ENCODE data around the gene MAST4. TPM values are rescaled to one million over a fixed set of nuclear protein-coding genes. Genes with fewer than 3 reads are reported as not detected.
A peak's percentile ranks its signal among the peaks of the same experiment; 100 is the strongest.

MAST4 gene
- total RNA-seq, 4 donors from 2014 or later = 16.2 to 32.8 (median 25.0) TPM

DNA sequence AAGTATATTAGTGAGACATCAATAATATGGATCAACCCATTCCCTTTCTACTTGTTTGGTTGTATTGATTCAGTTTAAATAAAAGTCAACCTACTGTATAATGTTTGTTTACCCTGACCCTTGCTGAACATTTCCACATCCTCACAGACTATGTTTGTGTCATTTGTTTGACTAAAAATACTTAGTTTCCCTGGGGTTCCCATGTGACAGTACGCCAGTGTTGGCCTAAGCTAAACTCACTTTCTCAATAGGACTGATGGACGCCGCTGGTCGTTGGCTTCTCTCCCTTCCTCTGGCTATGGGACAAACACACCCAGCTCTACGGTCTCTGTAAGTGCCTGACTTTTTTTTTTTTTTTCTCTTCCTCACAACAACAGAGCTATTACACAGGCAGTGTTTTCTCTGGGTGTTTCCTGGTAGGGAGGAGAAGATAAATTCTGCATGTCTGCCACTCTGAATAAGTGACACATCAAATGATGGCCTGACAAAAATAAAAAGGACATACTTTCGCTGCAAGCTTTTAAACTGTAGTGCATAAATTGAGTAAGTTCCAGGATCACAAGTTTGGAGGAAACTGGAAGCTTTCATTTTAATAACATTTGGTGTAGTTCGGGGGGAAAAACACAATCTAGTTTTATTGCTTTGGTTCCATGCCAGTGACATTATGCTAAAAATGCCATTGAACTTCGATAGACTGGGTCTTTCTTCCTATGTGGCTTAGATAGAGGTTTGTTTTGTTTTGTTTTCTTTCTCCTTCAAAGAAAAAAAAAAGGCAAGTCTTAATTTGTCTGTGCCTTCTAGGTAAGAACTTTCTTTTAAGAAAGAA lies 499.4 kb downstream of the MAST4 start:
- TF ChIP-seq CTCF (IDR thresholded peaks at IDR 0.05) (no peak), POLR2A (IDR thresholded peaks at IDR 0.05) (no peak), POLR2AphosphoS5 (IDR thresholded peaks at IDR 0.05) (peak; percentile 17), EP300 (IDR thresholded peaks at IDR 0.05) (no peak)
- Histone ChIP-seq H3K27ac (peak overlapping the region; percentile 58 to 78 (median 65)), H3K4me3 (peak overlapping the region in 1 of 2 donors; percentile 22), H3K36me3 (peaks cover 0 to 7% of the 10 kb centered on the region in 2 donors), H3K27me3 (no peaks in the 10 kb centered on the region), H3K9me3 (no peaks in the 10 kb centered on the region), H3K4me1 (peaks cover 15 to 59% (median 16%) of the 10 kb centered on the region in 3 donors)
- ATAC-seq = peak; percentile 96
- WGBS, 2 donors (ENCODE audit: low coverage in 1 of 2) = 22 to 34% methylated on average over 6 to 8 of the region's 8 CpGs

DNA sequence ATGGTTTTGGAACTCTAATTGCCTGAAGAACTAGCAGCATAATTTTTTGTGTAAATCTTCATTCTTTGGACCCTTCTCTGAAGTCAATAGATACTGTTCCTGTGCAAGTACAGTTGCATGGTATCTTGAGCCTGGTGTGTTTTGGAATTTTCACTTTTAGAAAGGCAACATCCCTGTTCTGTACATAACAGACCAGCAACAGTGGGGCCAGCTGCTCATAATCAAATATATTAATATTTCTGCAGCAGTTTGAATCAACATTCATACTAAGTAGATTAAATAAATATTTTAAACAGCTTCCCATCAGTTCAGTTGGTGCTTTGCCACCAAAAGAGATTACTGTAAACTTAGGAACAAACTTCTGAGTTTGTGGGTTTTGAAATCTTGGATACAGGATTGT lies 502.5 kb downstream of the MAST4 start:
- H3K27ac ChIP-seq = no peak overlapping the region
- H3K4me1 ChIP-seq = peaks cover 6 to 34% (median 15%) of the 10 kb centered on the region in 3 donors
- ATAC-seq = no peak
- TF ChIP-seq EP300 (IDR thresholded peaks at IDR 0.05) = no peak
- TF ChIP-seq CTCF (IDR thresholded peaks at IDR 0.05) = no peak
- TF ChIP-seq POLR2A (IDR thresholded peaks at IDR 0.05) = no peak
- no peak for TF ChIP-seq POLR2AphosphoS5 (IDR thresholded peaks at IDR 0.05)
- peaks cover 0 to 31% of the 10 kb centered on the region in 2 donors for H3K36me3 ChIP-seq
- H3K9me3 ChIP-seq = no peaks in the 10 kb centered on the region
- no peaks in the 10 kb centered on the region for H3K27me3 ChIP-seq
- H3K4me3 ChIP-seq = no peak overlapping the region

DNA sequence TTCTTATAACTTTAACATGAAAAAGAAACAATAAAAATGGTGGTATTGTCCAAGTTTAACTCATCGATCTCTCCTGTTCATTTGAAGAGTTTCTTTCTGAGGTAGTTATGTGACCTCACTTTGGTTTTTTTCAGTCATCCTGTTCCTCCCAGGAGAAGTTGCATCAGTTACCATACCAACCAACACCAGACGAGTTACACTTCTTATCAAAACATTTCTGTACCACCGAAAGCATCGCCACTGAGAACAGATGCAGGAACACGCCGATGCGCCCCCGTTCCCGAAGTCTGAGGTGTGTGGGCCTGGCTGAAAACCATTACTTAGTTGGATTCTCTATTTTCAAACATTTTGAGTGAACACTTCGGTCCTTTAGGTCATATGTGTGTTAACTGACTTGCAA lies 504.1 kb downstream of the MAST4 start:
- ATAC-seq = no peak
- Histone ChIP-seq H3K4me3 (no peak overlapping the region), H3K9me3 (no peaks in the 10 kb centered on the region), H3K27me3 (no peaks in the 10 kb centered on the region), H3K4me1 (peaks cover 0 to 19% (median 5%) of the 10 kb centered on the region in 3 donors), H3K27ac (no peak overlapping the region), H3K36me3 (peaks cover 2 to 47% of the 10 kb centered on the region in 2 donors)
- TF ChIP-seq POLR2A (IDR thresholded peaks at IDR 0.05) (no peak), EP300 (IDR thresholded peaks at IDR 0.05) (no peak), POLR2AphosphoS5 (IDR thresholded peaks at IDR 0.05) (no peak), CTCF (IDR thresholded peaks at IDR 0.05) (no peak)
- 91 to 94% methylated on average over 4 to 10 of the region's 10 CpGs for WGBS, 2 donors (ENCODE audit: low coverage in 1 of 2)

DNA sequence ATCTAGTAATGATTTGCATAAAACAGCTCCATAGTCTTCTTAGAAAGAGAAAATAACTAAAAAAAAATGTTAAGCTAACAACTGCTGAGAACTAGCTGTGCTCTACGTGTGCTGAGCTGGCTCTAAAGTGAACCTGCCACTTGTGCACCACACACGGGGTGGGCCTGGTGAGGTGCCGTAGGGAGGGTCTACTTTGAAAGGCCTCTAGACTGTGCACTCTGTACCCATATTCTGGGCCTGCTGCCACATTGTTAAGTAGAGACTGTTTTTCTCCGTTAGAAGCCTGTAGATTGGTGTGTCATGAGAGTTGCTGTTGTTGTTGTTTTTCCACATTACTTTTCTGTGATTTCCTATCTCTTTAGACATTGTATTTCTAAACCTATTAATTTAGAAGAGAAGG lies 506.5 kb downstream of the MAST4 start:
- H3K4me3 ChIP-seq = no peak overlapping the region
- H3K9me3 ChIP-seq = no peaks in the 10 kb centered on the region
- H3K36me3 ChIP-seq = peaks cover 2 to 65% of the 10 kb centered on the region in 2 donors
- H3K4me1 ChIP-seq = peaks cover 0 to 19% (median 4%) of the 10 kb centered on the region in 3 donors
- no peak for ATAC-seq
- TF ChIP-seq CTCF (IDR thresholded peaks at IDR 0.05) (no peak), POLR2A (IDR thresholded peaks at IDR 0.05) (no peak), POLR2AphosphoS5 (IDR thresholded peaks at IDR 0.05) (no peak), EP300 (IDR thresholded peaks at IDR 0.05) (no peak)
- H3K27me3 ChIP-seq = no peaks in the 10 kb centered on the region
- WGBS, 2 donors (ENCODE audit: low coverage in 1 of 2) = 84 to 85% methylated on average over 2 to 4 of the region's 4 CpGs
- H3K27ac ChIP-seq = no peak overlapping the region

GRCh38 chr5:67104859-67105258 lies 508.7 kb downstream of the MAST4 start:
- no peaks in the 10 kb centered on the region for H3K27me3 ChIP-seq
- TF ChIP-seq EP300 (IDR thresholded peaks at IDR 0.05) (no peak), POLR2A (IDR thresholded peaks at IDR 0.05) (no peak), CTCF (IDR thresholded peaks at IDR 0.05) (no peak), POLR2AphosphoS5 (IDR thresholded peaks at IDR 0.05) (no peak)
- no peak for ATAC-seq
- no peak overlapping the region for H3K27ac ChIP-seq
- no peak overlapping the region for H3K4me3 ChIP-seq
- no peaks in the 10 kb centered on the region for H3K9me3 ChIP-seq
- H3K4me1 ChIP-seq = peaks cover 0 to 11% (median 0%) of the 10 kb centered on the region in 3 donors
- peaks cover 2 to 68% of the 10 kb centered on the region in 2 donors for H3K36me3 ChIP-seq
- WGBS, 2 donors (ENCODE audit: low coverage in 1 of 2) = 100% methylated on average over 1 of the region's 1 CpG

All from gastroesophageal sphincter (tissue), 4 donors.